HG03565 (cell line): ENCODE measurements around the gene TMEM108.

Source experiments
- ATAC-seq: cut with Tn5 transposase; IDR thresholded peaks from one replicate; pipeline ENCODE4 v1.9.1; 2021; ENCODE audit warnings: mild to moderate bottlenecking, moderate library complexity; ENCODE audit not compliant: unreplicated experiment

The TMEM108 gene

DNA sequence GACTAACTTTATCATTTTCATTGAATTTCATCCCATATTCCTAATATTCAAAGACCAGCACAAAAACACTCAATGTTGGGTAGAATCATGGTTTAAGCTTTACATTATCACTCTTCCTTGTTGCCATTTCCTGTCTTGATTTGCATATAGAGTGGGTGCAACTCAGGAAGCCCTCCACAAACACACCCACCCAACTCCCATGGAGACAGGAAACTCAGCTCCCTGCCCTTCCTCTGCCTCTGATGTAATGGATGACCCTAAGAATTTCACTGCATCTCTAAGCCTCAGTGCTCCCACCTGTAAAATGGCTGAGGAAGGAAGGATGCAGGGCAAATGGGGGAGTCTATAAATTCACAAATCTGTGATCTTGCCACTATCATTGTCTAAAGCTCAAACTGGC lies 263.5 kb downstream of the TMEM108 start:
- ATAC-seq, result no peak

GRCh38 chr3:133303430-133303829 lies 265.2 kb downstream of the TMEM108 start:
- ATAC-seq, result no peak

DNA sequence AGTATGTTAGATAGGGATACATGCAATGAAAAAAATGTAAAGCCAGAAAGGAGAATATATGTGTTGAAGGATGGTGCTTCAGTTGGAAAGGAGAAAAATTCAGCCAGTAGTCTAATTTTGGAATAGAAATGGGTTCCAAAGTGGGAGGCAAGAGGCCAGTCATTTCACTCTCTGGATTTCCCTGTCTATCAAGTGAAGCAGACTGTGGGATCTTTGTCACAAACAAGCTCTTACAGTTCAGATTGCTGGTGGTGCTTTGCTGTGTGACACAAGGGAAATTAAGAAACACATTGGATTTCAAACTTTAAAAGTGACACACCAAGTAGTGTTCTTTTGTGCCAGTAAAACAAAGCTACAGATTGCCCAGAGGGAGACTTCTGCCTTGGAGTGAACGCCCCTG lies 279.7 kb downstream of the TMEM108 start:
- no peak for ATAC-seq

DNA sequence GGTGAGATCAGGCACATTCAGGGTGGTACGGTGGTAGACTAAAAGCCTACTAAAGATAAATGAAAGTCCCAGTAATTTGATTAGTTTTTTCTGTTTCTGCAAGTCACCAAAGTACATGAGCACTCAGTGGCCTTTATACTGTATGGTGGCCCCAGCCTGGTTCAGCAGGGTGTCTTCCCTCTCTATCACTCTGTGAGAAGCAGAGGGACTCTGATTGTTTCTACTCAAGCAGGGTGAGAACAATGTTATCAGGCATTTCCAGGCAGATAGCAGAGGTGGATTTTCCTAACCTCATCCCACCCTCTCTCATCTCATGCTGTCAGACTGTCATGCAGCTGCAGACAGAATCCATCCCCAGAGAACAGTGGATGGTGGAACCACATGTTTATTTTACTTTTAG lies 290.2 kb downstream of the TMEM108 start:
- no peak for ATAC-seq

GRCh38 chr3:133329626-133330025 lies 291.4 kb downstream of the TMEM108 start:
- ATAC-seq, result no peak

DNA sequence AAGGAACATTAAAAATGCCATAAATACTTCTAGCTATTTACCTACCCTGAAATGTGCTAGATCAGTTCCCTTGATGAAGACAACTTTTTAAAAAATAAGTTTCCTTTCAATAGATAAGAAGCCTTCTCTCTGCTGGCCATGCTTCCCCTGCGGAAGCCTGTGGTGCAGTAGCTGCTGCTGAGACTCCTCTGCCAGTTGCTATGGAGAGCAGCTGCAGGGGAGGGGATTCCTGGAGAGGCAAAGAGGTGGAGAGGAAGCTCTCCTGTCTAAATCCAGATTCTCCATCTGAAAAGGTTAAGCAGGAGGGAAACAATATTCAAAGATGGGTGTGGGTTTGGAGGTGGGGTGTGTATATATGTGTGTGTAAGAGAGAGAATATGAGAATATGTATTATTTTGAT lies 291.9 kb downstream of the TMEM108 start:
- ATAC-seq, result no peak

- ATAC-seq, result no peak
These were observed 292.3 kb downstream of the TMEM108 start for GRCh38 chr3:133330522-133330921.

DNA sequence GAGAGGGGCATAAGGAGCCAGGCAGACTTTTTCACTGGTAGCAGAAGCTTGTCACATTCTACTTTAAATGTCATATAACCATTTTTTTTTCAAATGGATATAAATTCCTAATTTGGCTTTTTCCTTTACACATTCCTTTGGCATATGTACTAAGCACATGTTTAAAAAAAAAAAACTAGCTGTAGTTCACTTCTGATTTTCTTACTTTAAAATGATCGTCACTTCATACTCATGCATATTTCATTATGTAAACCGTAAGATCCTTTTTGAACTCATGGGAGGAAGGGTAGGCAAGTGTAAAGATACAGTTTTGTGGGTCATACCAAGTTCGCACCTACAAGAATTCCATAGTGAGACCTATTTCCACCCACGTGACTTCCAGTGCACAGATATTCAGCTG lies 316.5 kb downstream of the TMEM108 start:
- ATAC-seq, result no peak

DNA sequence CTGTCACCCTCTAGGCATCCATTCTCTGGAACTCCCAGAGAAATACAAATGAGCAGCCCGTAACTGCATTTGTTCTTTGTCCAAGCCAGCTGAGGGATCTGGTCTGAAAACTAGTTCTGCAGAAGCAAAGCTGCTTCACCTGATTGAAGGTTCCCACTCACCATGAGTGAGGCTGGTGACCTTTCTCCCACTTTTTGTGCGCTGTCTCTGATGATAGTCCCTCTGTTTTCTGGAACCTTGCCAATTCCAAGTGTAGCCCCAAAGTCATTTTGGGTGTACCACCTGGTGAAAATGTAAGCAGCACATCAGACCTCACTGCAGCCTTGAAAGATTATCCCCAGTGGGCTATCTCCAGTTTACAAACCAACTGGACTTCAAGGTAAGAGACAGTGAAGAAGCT lies 322.3 kb downstream of the TMEM108 start:
- no peak for ATAC-seq

- ATAC-seq, result no peak
These were observed 322.8 kb downstream of the TMEM108 start for GRCh38 chr3:133361011-133361410.

DNA sequence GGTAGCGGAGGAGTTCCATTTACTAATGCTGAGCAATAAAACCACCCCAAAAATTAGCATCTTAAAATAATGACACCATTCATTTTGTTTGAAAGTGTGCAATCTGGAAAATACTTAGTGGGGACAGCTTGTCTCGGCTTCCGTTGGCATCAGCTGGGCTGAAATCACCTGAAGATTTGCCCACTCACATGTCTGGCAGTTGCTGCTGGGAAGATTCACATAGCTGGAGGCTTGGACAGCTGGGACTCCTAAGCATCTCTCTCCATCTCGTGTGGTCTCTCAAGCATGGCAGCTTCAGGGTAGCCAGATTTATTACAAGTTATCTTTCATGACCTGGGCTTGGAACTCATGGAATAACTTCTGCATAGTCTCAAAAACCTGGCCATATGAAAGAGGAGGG lies 323.2 kb downstream of the TMEM108 start:
- no peak for ATAC-seq

- no peak for ATAC-seq
These were observed 324.3 kb downstream of the TMEM108 start for GRCh38 chr3:133362539-133362938.

- ATAC-seq, result no peak
These were observed 326.5 kb downstream of the TMEM108 start for GRCh38 chr3:133364704-133365103.

DNA sequence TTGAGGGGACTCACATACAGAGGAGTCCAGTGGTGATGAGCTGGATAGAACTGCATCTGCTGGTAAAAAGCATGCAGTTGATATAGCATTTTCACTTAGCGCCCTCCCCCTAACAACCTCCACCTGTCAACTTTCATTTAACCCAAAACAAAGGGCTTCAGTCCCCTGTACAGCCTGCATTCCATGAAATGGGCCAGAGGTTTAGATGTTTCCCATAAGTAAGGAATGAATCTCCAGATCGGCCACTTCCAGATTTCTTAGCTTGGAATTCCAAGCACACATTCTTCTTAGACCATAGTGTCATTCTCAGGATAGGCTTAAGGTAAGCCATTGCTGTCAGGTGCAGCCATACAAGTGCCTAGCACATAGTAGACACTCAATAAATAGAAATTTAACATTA lies 328.7 kb downstream of the TMEM108 start:
- no peak for ATAC-seq

- ATAC-seq, result no peak
These were observed 329.2 kb downstream of the TMEM108 start for GRCh38 chr3:133367403-133367802.

DNA sequence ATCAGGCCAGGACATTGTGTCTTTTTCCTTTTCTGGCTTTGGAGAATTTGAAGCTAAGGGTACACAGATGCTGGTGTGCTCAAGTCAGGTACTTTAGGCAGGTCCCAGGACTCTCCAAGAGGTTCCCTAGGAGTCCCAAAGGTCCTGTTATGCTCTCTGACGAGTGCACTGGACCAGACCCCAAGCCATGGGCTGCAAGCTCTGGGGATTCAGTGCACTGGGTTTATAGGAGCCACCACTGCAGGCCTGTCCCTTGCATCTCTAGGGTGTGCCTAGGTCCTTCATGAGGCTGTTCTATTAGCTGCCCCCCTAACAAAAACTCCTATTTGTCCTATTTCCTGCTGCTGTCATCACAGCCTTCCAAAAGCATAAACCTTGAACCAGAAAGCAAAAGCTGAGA lies 329.8 kb downstream of the TMEM108 start:
- no peak for ATAC-seq

- no peak for ATAC-seq
These were observed 330.3 kb downstream of the TMEM108 start for GRCh38 chr3:133368371-133369067.

GRCh38 chr3:133369068-133369440 lies 330.9 kb downstream of the TMEM108 start:
- ATAC-seq, result no peak

DNA sequence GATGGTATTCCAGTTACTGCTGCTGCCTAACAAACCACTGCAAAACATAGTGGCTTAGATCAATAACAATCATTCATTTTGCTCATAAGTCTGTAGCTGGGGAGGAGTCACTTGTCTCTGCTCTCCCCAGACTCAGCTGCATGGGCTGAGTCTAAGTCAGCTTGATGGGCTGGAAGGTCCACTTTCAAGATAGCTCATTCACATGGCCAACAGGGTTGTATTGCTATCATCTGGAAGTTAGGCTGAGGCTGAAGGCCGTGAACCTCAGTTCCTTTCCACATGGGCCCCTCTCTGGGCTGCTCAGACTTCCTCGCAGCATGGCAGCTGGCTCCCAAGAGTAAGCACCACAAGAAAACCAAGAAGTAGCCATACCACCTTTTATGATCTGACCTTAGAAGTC lies 333.0 kb downstream of the TMEM108 start:
- ATAC-seq, result no peak

DNA sequence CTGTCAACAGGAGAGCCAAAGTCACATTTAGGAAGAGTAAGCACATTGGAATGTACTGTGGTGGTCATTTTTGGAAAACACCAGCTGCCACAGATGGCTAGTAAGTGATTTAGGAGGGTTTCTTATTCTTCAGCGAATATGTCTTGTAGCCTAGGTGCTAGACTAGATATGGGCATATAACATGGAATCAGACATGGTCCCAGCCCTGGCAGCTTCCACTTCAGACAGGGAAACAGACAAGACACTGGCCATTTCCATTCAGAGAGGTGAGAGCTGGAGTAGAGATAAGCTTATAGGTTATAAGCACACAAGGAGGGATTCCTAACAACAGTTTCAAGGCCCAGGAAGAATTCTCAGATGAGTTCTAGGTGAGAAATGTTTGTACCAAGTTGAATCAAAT lies 333.5 kb downstream of the TMEM108 start:
- ATAC-seq, result no peak

DNA sequence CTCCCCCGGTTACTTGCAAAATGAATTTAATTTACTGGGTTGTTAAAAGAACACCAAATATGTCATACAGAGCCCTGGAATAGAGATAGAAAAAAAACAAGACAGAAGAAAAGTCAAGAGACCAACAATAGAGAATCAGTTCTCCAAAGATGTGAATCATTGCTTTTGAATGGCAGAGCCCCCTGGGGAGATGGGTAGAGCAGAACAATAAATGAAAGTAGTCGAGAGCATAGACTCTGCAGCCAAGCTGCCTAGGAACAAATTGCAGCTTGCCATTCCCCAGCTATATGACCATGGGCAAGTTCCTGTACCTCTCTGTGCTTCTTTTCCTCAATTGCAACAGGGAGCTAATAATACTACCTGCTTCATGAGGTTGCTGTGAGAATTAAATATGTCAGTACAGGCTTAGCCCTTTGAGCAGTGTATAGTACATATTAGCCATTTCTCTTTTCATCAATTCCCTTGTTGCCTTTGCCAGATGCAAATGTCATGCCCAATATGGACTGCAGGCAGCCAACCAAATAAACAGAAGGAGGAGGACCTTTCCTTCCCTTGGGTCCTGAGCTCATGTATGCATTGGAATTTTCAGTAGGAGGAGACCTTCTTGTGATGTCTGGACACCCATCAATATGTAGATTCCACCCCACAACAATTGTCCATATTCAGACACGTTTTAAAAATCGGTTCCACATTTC lies 336.7 kb downstream of the TMEM108 start:
- ATAC-seq, result no peak

DNA sequence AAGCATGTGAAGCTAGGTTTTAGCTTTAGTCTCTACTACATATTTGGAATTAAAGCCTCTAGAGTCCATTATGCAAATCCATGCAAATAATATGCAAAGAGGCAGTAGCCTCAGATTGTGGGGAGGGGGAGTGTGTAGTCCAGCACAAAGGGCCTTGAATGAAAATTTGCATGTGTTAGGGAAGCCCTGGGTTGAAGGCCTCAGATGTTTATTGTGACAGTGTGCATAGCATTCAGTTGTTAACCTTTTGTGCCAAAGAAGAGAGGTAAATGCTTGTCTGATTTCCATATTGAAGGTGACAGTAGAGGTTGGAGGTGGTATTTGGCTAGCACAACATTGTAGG lies 337.2 kb downstream of the TMEM108 start:
- no peak for ATAC-seq

GRCh38 chr3:133376810-133377209 lies 338.6 kb downstream of the TMEM108 start:
- ATAC-seq, result no peak
